ENCODE results near the gene ST8SIA5.

Gene ST8SIA5

DNA sequence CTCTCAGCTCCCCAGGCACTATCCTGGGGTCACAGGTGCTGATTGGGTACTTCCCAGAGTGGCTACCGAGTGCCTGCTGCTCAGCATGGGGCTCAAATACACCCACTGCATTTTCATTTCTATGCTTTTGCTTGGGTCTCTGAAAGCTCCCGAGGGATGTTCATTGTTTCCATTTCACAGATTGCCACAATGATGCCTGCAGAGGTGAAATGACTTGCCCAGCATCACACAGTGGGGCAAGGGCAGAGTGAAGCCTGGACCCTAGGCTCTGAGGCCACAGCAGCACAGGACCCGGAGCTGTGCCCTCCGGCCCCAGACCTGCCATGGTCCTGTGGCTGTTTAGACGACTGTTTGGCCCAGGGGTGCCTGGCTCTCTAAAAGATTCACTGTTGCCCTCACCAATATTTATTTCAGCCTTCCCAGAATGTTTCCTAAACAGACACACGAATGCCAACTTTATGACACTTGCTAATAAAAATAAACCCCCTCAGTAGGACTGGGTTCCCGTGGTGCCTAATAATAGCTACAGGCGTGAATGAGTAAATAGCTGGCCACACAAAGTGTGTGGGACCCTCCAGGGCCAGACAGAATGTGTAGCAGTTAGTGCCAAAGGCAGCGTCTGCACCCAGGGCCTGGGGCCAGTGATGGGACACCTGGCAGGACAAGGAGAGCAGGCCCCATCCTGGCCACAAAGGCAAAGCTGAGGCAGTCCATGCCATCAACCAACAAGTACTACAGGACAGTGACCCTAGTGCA is 11.5 kb upstream of the ST8SIA5 start:
- Histone ChIP-seq H3K27ac (ENCODE audit: low read depth, low read length, poor library complexity, severe bottlenecking) (no peak overlapping the region), H3K4me3 (ENCODE audit: low read depth, low read length, poor library complexity, severe bottlenecking) (no peak overlapping the region), H3F3A (ENCODE audit: insufficient read depth, low read length) (no peaks in the 10 kb centered on the region), H3K4me2 (ENCODE audit: low read length) (no peak overlapping the region), H3K79me2 (ENCODE audit: insufficient read depth, low read length) (no peaks in the 10 kb centered on the region), H4K20me1 (ENCODE audit: insufficient read depth, low read length) (no peaks in the 10 kb centered on the region), H3K9me2 (ENCODE audit: low read depth, low read length) (no peaks in the 10 kb centered on the region), H3K9me3 (ENCODE audit: low read length) (no peaks in the 10 kb centered on the region), H2AFZ (ENCODE audit: low read length) (no peak overlapping the region), H3K36me3 (ENCODE audit: insufficient read depth, low read length) (no peaks in the 10 kb centered on the region), H3K4me1 (ENCODE audit: insufficient read depth, low read length, severe bottlenecking) (no peaks in the 10 kb centered on the region), H3K27me3 (ENCODE audit: insufficient read depth, low read length) (no peaks in the 10 kb centered on the region), H3K9ac (ENCODE audit: low read length) (no peak overlapping the region)
- TF ChIP-seq, protein P1, sequence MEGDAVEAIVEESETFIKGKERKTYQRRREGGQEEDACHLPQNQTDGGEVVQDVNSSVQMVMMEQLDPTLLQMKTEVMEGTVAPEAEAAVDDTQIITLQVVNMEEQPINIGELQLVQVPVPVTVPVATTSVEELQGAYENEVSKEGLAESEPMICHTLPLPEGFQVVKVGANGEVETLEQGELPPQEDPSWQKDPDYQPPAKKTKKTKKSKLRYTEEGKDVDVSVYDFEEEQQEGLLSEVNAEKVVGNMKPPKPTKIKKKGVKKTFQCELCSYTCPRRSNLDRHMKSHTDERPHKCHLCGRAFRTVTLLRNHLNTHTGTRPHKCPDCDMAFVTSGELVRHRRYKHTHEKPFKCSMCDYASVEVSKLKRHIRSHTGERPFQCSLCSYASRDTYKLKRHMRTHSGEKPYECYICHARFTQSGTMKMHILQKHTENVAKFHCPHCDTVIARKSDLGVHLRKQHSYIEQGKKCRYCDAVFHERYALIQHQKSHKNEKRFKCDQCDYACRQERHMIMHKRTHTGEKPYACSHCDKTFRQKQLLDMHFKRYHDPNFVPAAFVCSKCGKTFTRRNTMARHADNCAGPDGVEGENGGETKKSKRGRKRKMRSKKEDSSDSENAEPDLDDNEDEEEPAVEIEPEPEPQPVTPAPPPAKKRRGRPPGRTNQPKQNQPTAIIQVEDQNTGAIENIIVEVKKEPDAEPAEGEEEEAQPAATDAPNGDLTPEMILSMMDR (IDR thresholded peaks at IDR 0.05; ENCODE audit: low read length): no peak
- TF ChIP-seq EZH2 (IDR thresholded peaks at IDR 0.05; ENCODE audit: borderline replicate concordance, low read length): no peak

GRCh38 chr18:46767217-46767616 is 10.4 kb upstream of the ST8SIA5 start:
- Histone ChIP-seq H3K9me3 (ENCODE audit: low read length) (no peaks in the 10 kb centered on the region), H3K4me1 (ENCODE audit: insufficient read depth, low read length, severe bottlenecking) (no peaks in the 10 kb centered on the region), H2AFZ (ENCODE audit: low read length) (no peak overlapping the region), H4K20me1 (ENCODE audit: insufficient read depth, low read length) (no peaks in the 10 kb centered on the region), H3K9ac (ENCODE audit: low read length) (no peak overlapping the region), H3K27ac (ENCODE audit: low read depth, low read length, poor library complexity, severe bottlenecking) (no peak overlapping the region), H3K27me3 (ENCODE audit: insufficient read depth, low read length) (no peaks in the 10 kb centered on the region), H3K4me3 (ENCODE audit: low read depth, low read length, poor library complexity, severe bottlenecking) (no peak overlapping the region), H3K9me2 (ENCODE audit: low read depth, low read length) (no peaks in the 10 kb centered on the region), H3K79me2 (ENCODE audit: insufficient read depth, low read length) (no peaks in the 10 kb centered on the region), H3K4me2 (ENCODE audit: low read length) (no peak overlapping the region), H3F3A (ENCODE audit: insufficient read depth, low read length) (no peaks in the 10 kb centered on the region), H3K36me3 (ENCODE audit: insufficient read depth, low read length) (no peaks in the 10 kb centered on the region)
- TF ChIP-seq, protein P1 (IDR thresholded peaks at IDR 0.05; ENCODE audit: low read length): no peak
- no peak for TF ChIP-seq EZH2 (IDR thresholded peaks at IDR 0.05; ENCODE audit: borderline replicate concordance, low read length)

DNA sequence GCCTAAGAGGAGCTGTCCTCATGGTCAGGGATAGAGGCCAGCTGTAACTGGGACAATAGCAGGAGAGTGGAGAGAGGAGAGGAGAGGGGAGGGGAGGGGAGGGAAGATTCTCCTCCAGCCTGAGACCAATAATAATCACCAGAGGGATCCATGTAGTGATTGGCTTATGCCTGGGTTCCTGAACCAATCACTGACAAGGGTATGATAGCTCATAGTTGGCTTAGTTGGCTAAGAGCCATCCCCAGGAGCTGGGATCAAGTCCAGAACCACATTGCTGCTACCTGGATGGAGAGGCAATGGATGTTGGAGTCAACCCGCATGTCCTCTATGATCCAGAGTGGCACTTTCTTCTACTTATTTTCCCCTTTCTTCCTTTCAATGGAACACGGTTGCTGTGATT is 7.7 kb upstream of the ST8SIA5 start:
- Histone ChIP-seq H3K79me2 (ENCODE audit: insufficient read depth, low read length) (no peaks in the 10 kb centered on the region), H3K9me2 (ENCODE audit: low read depth, low read length) (no peaks in the 10 kb centered on the region), H3K4me1 (ENCODE audit: insufficient read depth, low read length, severe bottlenecking) (no peaks in the 10 kb centered on the region), H2AFZ (ENCODE audit: low read length) (no peak overlapping the region), H3F3A (ENCODE audit: insufficient read depth, low read length) (no peaks in the 10 kb centered on the region), H3K27ac (ENCODE audit: low read depth, low read length, poor library complexity, severe bottlenecking) (no peak overlapping the region), H3K36me3 (ENCODE audit: insufficient read depth, low read length) (no peaks in the 10 kb centered on the region), H3K9ac (ENCODE audit: low read length) (no peak overlapping the region), H4K20me1 (ENCODE audit: insufficient read depth, low read length) (no peaks in the 10 kb centered on the region), H3K9me3 (ENCODE audit: low read length) (no peaks in the 10 kb centered on the region), H3K4me2 (ENCODE audit: low read length) (no peak overlapping the region), H3K27me3 (ENCODE audit: insufficient read depth, low read length) (no peaks in the 10 kb centered on the region), H3K4me3 (ENCODE audit: low read depth, low read length, poor library complexity, severe bottlenecking) (no peak overlapping the region)
- no peak for TF ChIP-seq EZH2 (IDR thresholded peaks at IDR 0.05; ENCODE audit: borderline replicate concordance, low read length)
- TF ChIP-seq, protein P1 (IDR thresholded peaks at IDR 0.05; ENCODE audit: low read length): no peak

All from OCI-LY1 (cell line).